Activated T-helper 1 cell treated with anti-CD3 and anti-CD28 coated beads, Interleukin-2, amount 50 U/mL, for 16 hours (primary cell): Measurements from ENCODE around the gene B9D2.

Source experiments
- DNase-seq, 2 donors: peaks; one replicate each; pipeline ENCODE4 v3.0.0-alpha.2; 2020; ENCODE audit warnings: low read depth in 1 of 2, low spot score in 1 of 2

The B9D2 gene

GRCh38 chr19:41311613-41312012 is 52.3 kb downstream of the B9D2 start:
- no peak for DNase-seq

- no peak for DNase-seq
Observed at GRCh38 chr19:41311072-41311471, 52.9 kb downstream of the B9D2 start.

- peak; percentile 79 to 81 for DNase-seq
Observed at GRCh38 chr19:41310033-41310831, 53.7 kb downstream of the B9D2 start, which contains the start of gene CCDC97. CCDC97 (plus strand) TSS chr19:41310172; CDS start chr19:41310311, 139 bp downstream.

GRCh38 chr19:41309180-41310032 is 54.5 kb downstream of the B9D2 start:
- DNase-seq, result no peak

- peak; percentile 89 to 99 for DNase-seq
Observed at GRCh38 chr19:41308450-41309179, 55.3 kb downstream of the B9D2 start.

- no peak for DNase-seq
Observed at GRCh38 chr19:41307954-41308449, 55.9 kb downstream of the B9D2 start.

- DNase-seq, result no peak
Observed at GRCh38 chr19:41307090-41307875, 56.7 kb downstream of the B9D2 start.

GRCh38 chr19:41305927-41306793 is 57.8 kb downstream of the B9D2 start:
- DNase-seq, result no peak

GRCh38 chr19:41304706-41305483 is 59.1 kb downstream of the B9D2 start:
- DNase-seq, result no peak
